Fibroblast of skin of right quadriceps (primary cell): ENCODE data around the gene UBE2Z.
"Not testable (repeated sequence)": the region's sequence is repeated elsewhere in the genome, so short reads cannot be mapped to it uniquely, and the experiment has no call there.

Source experiments
- DNase-seq: peaks from one replicate; pipeline ENCODE4 v3.0.0-alpha.2; 2013

UBE2Z gene

GRCh38 chr17:48905987-48906515 is 2.2 kb upstream of the UBE2Z start:
- DNase-seq: no peak

- peak; percentile 45 for DNase-seq
Measured at GRCh38 chr17:48907713-48908046, 527 bp upstream of the UBE2Z start.

- DNase-seq: peak; percentile 91
Measured at GRCh38 chr17:48908853-48909394, 717 bp downstream of the UBE2Z start.

GRCh38 chr17:48909783-48910182 is 1.6 kb downstream of the UBE2Z start:
- DNase-seq: no peak

GRCh38 chr17:48910370-48910769 is 2.2 kb downstream of the UBE2Z start:
- DNase-seq: no peak

GRCh38 chr17:48912476-48912875 is 4.3 kb downstream of the UBE2Z start:
- DNase-seq: no peak

- DNase-seq: peak; percentile 78
Measured at GRCh38 chr17:48915459-48916282, 7.5 kb downstream of the UBE2Z start.

- DNase-seq: no peak
Measured at GRCh38 chr17:48925251-48925990, 17.2 kb downstream of the UBE2Z start.

GRCh38 chr17:48925991-48926342 is 17.8 kb downstream of the UBE2Z start:
- no peak for DNase-seq

- DNase-seq: no peak
Measured at GRCh38 chr17:48927978-48928745, 20.0 kb downstream of the UBE2Z start.

GRCh38 chr17:48928876-48929811 is 20.9 kb downstream of the UBE2Z start:
- no peak for DNase-seq

GRCh38 chr17:48929812-48930165 is 21.6 kb downstream of the UBE2Z start:
- no peak for DNase-seq

GRCh38 chr17:48930435-48930873 is 22.2 kb downstream of the UBE2Z start:
- DNase-seq: no peak

GRCh38 chr17:48933035-48933434 is 24.8 kb downstream of the UBE2Z start:
- DNase-seq: no peak

- peak; percentile 90 for DNase-seq
Measured at GRCh38 chr17:48944515-48945260, 36.5 kb downstream of the UBE2Z start, which contains the start of gene SNF8. Gene SNF8, minus strand, starts transcription at chr17:48944842. Its CDS starts 108 bp downstream, at chr17:48944734.

GRCh38 chr17:48945261-48945651 is 37.0 kb downstream of the UBE2Z start:
- DNase-seq: not testable (repeated sequence)

GRCh38 chr17:48951572-48951971 is 43.4 kb downstream of the UBE2Z start:
- no peak for DNase-seq

- no peak for DNase-seq
Measured at GRCh38 chr17:48952904-48953303, 44.7 kb downstream of the UBE2Z start.

GRCh38 chr17:48954300-48954755 is 46.1 kb downstream of the UBE2Z start:
- DNase-seq: peak; percentile 57

- no peak for DNase-seq
Measured at GRCh38 chr17:48960834-48961515, 52.8 kb downstream of the UBE2Z start.
